ENCODE data around the gene JAM2. TPM values are rescaled to one million over a fixed set of nuclear protein-coding genes. Genes with fewer than 3 reads are reported as not detected.
"Not testable (repeated sequence)": the region's sequence is repeated elsewhere in the genome, so short reads cannot be mapped to it uniquely, and the experiment has no call there.

JAM2 gene
- total RNA-seq, 1 experiment from 2014 or later = 0.08 TPM

- not testable (repeated sequence) for DNase-seq (ENCODE audit: low read depth)
Observed at GRCh38 chr21:25714066-25714465, 75.0 kb downstream of the JAM2 start.

- no peak for DNase-seq (ENCODE audit: low read depth)
Observed at GRCh38 chr21:25717491-25718147, 78.6 kb downstream of the JAM2 start.

GRCh38 chr21:25721987-25722386 is 82.9 kb downstream of the JAM2 start:
- no peak for DNase-seq (ENCODE audit: low read depth)

GRCh38 chr21:25722631-25723030 is 83.6 kb downstream of the JAM2 start:
- DNase-seq (ENCODE audit: low read depth) = no peak

- no peak for DNase-seq (ENCODE audit: low read depth)
Observed at GRCh38 chr21:25732091-25732760, 93.2 kb downstream of the JAM2 start.

- DNase-seq (ENCODE audit: low read depth) = peak; percentile 13
Observed at GRCh38 chr21:25733859-25734653, 95.0 kb downstream of the JAM2 start.

GRCh38 chr21:25734654-25734903 is 95.5 kb downstream of the JAM2 start:
- no peak for DNase-seq (ENCODE audit: low read depth)

GRCh38 chr21:25734904-25735645 is 96.0 kb downstream of the JAM2 start, which contains the start of the genes ATP5PF and GABPA:
ATP5PF (minus strand) TSS chr21:25734904; CDS start chr21:25729794, 5,110 bp downstream.
GABPA (plus strand) TSS chr21:25734972; CDS start chr21:25741599, 6,627 bp downstream.
- DNase-seq (ENCODE audit: low read depth) = peak; percentile 97

GRCh38 chr21:25735646-25736597 is 96.9 kb downstream of the JAM2 start:
- DNase-seq (ENCODE audit: low read depth) = peak; percentile 81

- no peak for DNase-seq (ENCODE audit: low read depth)
Observed at GRCh38 chr21:25737421-25737820, 98.4 kb downstream of the JAM2 start.

- no peak for DNase-seq (ENCODE audit: low read depth)
Observed at GRCh38 chr21:25742900-25743299, 103.8 kb downstream of the JAM2 start.

GRCh38 chr21:25744854-25745253 is 105.8 kb downstream of the JAM2 start:
- no peak for DNase-seq (ENCODE audit: low read depth)

GRCh38 chr21:25750085-25750484 is 111.0 kb downstream of the JAM2 start:
- peak; percentile 16 for DNase-seq (ENCODE audit: low read depth)

GRCh38 chr21:25752416-25752815 is 113.4 kb downstream of the JAM2 start:
- no peak for DNase-seq (ENCODE audit: low read depth)

- DNase-seq (ENCODE audit: low read depth) = no peak
Observed at GRCh38 chr21:25756190-25756932, 117.3 kb downstream of the JAM2 start.

GRCh38 chr21:25757531-25757930 is 118.5 kb downstream of the JAM2 start:
- no peak for DNase-seq (ENCODE audit: low read depth)

- no peak for DNase-seq (ENCODE audit: low read depth)
Observed at GRCh38 chr21:25759573-25759972, 120.5 kb downstream of the JAM2 start.

- no peak for DNase-seq (ENCODE audit: low read depth)
Observed at GRCh38 chr21:25760061-25760460, 121.0 kb downstream of the JAM2 start.

GRCh38 chr21:25760677-25761076 is 121.6 kb downstream of the JAM2 start:
- no peak for DNase-seq (ENCODE audit: low read depth)

- DNase-seq (ENCODE audit: low read depth) = no peak
Observed at GRCh38 chr21:25764065-25764464, 125.0 kb downstream of the JAM2 start.
